Femur (tissue), 1 donor: ENCODE data around the gene ELMOD3.
"Not testable (repeated sequence)": the region's sequence is repeated elsewhere in the genome, so short reads cannot be mapped to it uniquely, and the experiment has no call there.

Experiments
- DNase-seq: peaks from one replicate; pipeline ENCODE4 v3.0.0-alpha.2; 2017

ELMOD3 gene

GRCh38 chr2:85377083-85377482, 22.5 kb downstream of the ELMOD3 start:
- no peak for DNase-seq

GRCh38 chr2:85378257-85378656, 23.7 kb downstream of the ELMOD3 start:
- no peak for DNase-seq

DNA sequence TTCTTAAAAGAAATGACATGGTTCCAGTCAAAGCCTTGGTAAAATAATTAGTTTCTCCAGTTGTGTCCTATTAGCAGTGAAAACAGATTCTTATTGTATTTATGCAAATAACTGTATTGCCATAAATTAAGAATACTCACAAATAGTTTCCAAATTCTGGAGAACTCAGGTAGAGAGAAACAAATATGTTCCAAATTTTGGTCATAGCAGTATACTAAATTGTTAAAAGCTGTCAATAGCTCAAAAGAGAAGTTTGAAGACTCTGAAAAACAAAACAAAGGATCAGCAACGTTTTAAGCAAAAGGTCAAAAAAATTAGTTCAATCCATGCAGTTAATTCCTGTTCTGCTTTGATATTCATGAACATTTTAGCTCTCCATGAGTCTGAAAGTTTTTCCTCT, 25.5 kb downstream of the ELMOD3 start:
- no peak for DNase-seq

GRCh38 chr2:85383151-85383550, 28.6 kb downstream of the ELMOD3 start:
- not testable (repeated sequence) for DNase-seq

- no peak for DNase-seq
These were observed 29.3 kb downstream of the ELMOD3 start for GRCh38 chr2:85383850-85384249.

- no peak for DNase-seq
These were observed 31.2 kb downstream of the ELMOD3 start for GRCh38 chr2:85385746-85386145.

GRCh38 chr2:85387754-85388153, 33.2 kb downstream of the ELMOD3 start:
- no peak for DNase-seq

DNA sequence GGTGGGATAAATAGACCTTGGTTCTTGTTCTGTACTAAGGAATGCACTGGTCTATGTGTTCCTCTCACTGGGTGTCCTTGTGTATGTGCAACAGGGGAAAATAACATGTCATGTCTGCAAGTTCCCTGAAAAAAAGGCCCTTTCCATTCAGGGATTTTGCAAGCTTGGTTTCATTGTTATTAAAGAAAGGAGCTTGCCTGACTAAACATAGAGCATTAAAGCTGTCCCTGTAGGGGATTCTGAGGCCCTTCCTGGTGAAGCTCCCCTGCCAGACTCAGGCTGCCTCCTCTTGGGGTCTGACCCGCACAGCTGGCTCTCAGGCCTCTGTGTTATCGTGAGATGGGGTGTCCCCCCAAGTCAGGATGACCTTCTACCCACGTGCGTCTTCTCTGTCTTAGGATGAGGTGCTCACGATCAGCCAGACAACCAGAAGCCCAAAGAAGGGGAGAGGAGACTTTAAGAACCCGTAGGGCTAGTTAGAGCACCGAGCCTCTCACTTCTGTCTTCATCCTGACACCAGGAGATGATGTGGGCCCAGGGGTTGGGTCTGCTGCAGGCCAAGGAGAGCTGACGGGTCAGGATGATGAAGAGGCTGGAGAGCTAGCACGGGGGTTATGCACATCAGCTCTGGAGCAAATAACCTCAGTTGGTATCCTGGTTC, 34.4 kb downstream of the ELMOD3 start:
- DNase-seq, result no peak

GRCh38 chr2:85390941-85391669, 36.5 kb downstream of the ELMOD3 start:
- DNase-seq, result peak; percentile 66

DNA sequence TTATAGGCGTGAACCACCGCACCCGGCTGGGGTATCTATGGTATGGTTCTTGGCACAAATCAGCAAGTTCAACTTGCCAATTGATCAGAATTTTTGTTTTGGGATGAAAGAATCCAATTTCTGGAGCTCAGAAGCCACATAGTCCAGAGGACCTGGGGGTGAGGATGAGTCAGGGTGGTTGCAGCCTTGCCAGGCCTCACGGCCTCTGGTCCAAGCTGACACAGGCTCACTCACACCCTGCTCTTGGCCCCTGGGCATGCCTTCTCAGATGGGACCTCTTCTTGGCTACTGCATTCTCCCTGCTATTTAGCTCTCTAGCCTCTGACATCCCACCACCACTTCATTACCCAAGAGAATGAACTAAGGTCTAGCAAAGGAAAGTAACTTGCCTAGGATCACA, 39.3 kb downstream of the ELMOD3 start:
- DNase-seq, result peak; percentile 10

GRCh38 chr2:85394261-85394681, 39.7 kb downstream of the ELMOD3 start:
- peak; percentile 27 for DNase-seq

DNA sequence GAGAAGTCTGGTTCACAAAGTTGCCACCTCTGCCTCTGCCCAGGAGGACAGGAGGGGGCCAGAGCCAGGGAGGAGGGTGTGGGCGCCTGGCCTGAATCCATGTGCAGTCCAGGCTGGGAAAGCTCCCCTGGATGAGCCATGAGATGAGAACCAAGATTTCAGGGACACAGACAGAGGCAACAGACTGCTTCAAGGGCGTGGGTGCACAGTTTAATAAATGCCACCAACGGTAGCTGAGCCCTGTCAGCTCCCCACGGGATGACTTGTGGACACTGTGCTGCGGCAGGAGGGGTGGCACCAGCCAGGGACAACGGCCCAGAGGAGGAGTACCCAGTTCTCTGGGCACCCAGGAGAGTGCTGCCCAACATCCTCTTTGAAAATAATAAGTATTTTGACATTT, 40.4 kb downstream of the ELMOD3 start:
- peak; percentile 5 for DNase-seq

- no peak for DNase-seq
These were observed 41.4 kb downstream of the ELMOD3 start for GRCh38 chr2:85395912-85396475.

GRCh38 chr2:85396531-85397470, 42.2 kb downstream of the ELMOD3 start:
- DNase-seq, result peak; percentile 46

- peak; percentile 8 for DNase-seq
These were observed 43.4 kb downstream of the ELMOD3 start for GRCh38 chr2:85397925-85398331.

GRCh38 chr2:85398426-85399182, 44.0 kb downstream of the ELMOD3 start:
- peak; percentile 13 for DNase-seq

DNA sequence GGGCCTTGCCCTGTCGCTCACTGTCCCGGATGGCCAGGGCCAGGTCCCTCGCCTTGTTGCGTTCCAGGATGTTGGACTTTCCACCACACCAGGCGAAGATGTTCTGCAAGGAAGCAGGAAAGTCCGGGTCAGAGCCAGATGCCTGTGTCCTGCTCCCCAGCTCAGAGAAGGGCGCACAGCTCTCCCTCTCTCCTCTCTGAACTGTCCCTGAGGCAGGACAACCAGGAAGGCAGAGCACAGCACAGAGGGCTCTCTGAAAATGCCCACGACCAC, 44.5 kb downstream of the ELMOD3 start:
- DNase-seq, result peak; percentile 13

DNA sequence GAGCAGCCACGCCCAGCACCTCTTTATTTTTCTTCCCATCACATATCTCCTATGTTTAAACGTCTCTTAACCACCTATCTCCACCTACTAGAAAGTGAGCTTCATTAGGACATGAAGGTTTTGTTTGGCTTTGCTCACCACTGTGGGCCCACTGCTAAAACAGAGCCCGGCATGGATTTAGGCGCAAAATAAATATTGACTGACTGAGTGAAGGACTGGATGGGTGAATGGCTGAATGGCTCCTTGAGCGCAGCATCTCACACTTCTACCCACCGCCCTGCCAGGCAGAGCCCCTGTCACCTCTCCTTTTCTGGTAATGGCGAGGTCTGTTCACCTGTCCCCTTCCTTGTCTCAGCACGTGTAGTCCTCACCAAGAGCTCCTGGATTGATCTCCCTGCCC, 45.5 kb downstream of the ELMOD3 start:
- DNase-seq, result no peak

GRCh38 chr2:85400541-85401463, 46.2 kb downstream of the ELMOD3 start:
- DNase-seq, result no peak

DNA sequence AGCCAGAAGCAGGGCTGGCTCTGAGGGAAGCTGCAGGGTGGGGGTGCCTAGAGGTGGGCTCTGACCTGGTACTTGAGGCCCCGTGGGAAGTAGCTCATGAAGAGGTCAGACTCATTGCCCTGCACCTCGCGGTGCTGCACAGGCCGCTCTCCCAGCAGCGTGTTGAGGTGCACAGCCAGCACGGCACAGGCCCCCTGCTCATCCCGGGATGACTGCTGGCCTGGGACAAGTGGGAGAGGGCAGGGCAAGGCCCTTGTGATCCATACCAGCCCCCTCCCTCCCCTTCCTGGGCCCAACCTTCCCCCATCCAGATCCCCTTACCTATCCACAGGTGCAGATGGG, 46.9 kb downstream of the ELMOD3 start:
- no peak for DNase-seq

GRCh38 chr2:85401844-85402243, 47.3 kb downstream of the ELMOD3 start:
- DNase-seq, result no peak
